Urothelium cell line (cell line): ENCODE data around the gene LHX2.

ENCODE experiments used
- DNase-seq: peaks from one replicate; pipeline ENCODE4 v3.0.0; 2011; ENCODE audit warnings: low spot score, mixed read lengths
- FAIRE-seq: peaks from 2 replicates; lab custom pipeline; 2011; peaks lifted over from hg19 to GRCh38; lab: Jason Lieb, UNC

LHX2 gene

GRCh38 chr9:124029617-124030016 is 18.0 kb downstream of the LHX2 start:
- no peak for FAIRE-seq
- no peak for DNase-seq

DNA sequence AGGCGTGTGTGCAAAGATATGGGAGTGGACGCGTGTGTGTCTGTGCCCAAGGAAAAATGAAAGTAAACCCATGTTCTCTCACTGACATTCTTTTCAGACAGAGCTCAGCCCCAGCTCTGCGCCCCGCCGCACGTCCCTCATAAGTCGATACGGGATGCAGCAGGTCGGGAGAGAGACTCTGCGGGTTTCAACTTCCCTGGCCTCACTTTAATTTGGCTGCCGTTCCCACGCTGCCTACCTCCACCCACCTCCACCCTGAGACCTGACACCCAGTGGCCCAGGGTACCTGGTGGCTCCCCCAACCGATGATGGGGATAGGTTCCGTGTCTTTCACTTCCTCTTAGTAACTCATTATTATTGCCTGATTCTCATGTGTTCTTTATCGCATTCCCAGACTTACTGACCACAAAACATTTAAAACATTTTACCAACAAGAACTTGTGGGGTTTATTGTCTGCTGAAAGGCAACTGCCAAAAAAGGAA is 19.4 kb downstream of the LHX2 start:
- FAIRE-seq (no peak), DNase-seq (peak; percentile 43)

GRCh38 chr9:124032247-124032646 is 20.7 kb downstream of the LHX2 start:
- no peak for DNase-seq
- FAIRE-seq: no peak

GRCh38 chr9:124033348-124033747 is 21.8 kb downstream of the LHX2 start:
- DNase-seq: no peak
- no peak for FAIRE-seq

DNA sequence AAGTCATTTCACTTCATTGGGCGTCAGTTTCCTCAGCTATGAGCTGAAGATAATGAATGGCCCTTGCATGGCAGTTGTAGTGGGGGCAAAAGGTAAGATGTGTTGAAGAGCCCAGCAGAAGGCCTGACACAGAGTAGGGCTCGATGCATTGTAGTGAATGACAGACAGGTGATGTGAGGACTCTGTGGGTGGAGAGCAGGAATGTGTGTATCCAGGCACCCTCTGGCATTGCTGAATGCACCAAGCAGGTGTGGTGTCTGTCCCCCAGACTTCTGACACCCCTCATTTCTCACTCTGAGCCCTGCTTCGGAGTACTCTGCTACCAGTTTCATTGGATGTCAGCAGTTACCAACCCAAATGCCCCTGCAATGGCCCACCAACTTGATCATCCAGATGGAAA is 22.4 kb downstream of the LHX2 start:
- no peak for DNase-seq
- no peak for FAIRE-seq

DNA sequence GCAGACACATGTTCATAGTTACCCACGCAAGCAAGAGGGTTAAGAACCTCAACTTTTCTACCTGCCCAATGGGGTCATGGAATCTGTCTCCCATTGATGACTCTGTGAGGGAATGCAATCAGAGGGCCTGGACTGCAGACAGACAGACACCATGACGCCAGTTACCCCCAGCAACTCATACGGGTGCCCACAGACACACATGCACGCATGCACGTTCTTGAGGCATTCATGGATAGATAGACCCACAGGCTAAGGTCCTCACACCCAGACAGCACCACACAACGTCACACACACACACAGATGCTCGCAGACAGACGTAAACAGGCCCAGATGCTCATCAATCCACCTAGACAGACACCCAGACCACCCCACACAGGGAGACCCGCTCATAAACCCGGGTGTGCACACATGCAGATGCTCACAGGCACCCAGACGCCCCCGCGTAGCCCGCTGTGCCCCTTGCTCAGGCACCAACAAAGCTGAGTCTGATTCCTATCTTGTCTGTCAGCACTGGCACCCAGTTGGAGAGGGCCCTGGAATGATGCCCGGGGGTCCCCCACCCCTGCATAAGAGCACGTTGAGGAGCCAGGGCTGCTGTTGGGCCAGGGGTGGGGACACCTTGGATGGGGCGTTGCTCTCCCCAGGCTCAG is 23.6 kb downstream of the LHX2 start:
- no peak for DNase-seq
- no peak for FAIRE-seq

DNA sequence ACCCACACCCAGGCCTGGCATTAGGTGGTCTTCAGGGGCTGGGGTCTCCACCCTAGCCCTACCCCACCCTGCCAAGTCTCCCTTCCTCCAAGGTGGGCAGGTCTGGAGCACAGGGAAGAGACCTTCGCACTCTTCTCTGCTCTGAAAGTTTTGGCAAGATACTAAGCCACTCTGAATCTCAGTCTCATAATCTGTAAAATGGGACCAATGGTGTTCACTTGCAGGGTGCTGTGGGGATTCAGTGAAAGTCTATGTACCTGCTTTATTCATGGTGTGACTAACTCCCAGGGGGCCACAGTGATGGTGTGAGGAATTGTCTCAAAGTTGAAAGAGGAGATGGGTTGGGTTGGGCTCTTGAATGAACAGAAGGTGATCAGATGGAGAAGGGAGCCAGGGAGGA is 25.0 kb downstream of the LHX2 start:
- DNase-seq (no peak), FAIRE-seq (no peak)

DNA sequence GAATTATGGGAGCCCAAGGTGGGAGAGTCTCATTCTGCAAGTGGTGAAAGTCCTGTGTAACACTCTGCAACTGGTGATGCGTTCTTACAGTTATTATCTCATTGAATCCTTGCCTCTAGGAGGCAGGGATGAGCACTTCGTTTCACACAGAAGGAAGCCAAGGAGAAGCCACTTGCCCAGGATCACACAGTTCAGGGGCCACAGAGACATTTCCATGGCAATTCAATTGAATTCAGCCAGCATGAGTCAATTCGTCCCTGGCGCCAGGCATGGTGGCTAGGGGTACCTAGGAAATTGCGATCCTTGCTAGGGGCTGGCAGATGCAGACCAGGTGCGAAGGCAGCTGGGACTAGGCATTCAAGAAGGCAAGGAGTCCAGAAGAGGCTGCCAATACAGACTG is 26.2 kb downstream of the LHX2 start:
- FAIRE-seq (no peak), DNase-seq (no peak)

DNA sequence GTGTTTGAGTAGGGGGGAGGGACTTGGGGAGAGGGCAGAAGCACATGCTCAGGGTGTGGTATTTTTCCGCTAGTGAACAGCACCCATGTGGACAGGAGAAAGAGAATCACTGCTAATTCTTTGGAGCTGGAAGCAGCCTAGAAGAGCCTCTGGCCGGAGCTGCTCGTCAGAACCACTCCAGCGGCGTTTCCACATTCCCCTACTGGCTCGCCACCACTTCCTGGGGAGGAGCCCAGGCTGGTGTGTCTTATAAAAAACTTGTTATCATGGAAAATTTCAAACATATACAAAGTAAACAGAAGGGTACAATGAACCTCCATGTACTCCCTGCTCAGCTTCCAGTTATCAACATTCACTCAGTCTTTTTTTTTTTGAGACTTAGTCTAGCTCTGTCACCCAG is 26.7 kb downstream of the LHX2 start:
- no peak for DNase-seq
- no peak for FAIRE-seq

- DNase-seq (no peak), FAIRE-seq (no peak)
Measured at GRCh38 chr9:124038790-124039633, 27.4 kb downstream of the LHX2 start.

- DNase-seq (no peak), FAIRE-seq (no peak)
Measured at GRCh38 chr9:124040186-124040931, 28.8 kb downstream of the LHX2 start.

DNA sequence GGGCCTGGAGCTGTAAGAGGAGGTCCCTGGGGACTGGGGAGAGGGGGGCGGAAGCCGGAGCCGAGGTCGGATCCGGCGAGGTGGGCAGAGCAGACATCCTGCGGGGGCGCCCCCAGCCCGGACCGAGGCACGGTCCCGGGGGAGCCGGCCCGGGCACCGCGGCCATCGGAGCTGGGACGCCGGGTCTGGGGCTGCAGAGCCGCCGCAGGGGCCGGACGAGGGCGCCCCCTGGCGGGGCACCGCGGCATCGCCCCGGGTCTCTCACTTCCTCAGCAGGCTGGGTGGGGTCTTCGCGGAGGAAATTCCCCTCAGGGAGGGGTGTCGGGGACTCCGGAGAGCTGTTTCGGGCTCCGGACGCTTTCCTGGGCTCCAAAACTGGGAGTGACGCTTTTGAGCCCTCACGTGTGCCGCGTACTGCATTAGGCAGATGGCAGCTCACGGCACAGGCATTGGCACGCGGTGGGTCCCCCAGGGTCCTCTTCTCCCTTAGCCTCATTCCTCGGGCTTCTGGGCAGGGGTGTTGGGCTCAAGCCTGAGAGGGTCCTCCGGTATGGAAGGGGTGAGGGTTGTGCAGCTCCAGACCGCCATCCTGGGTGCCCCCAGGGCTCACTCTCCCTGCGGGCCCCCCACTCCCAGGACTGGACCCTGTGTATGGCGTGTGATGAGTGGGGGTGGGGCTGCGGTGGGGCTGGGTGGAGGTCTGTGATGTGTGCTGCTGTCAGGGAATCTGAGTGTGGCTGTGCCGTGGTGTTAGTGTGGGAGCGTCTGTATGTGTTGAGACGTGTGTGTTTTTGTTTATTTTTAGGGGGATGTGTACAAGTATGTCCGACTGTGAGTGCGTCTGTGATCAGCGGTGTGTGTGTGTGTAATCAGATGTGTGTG is 29.6 kb downstream of the LHX2 start:
- DNase-seq: peak; percentile 74

GRCh38 chr9:124041817-124042116 is 30.2 kb downstream of the LHX2 start:
- DNase-seq: no peak
- no peak for FAIRE-seq

More for the DNA sequence above, 29.6 kb downstream of the LHX2 start:
- FAIRE-seq: no peak

DNA sequence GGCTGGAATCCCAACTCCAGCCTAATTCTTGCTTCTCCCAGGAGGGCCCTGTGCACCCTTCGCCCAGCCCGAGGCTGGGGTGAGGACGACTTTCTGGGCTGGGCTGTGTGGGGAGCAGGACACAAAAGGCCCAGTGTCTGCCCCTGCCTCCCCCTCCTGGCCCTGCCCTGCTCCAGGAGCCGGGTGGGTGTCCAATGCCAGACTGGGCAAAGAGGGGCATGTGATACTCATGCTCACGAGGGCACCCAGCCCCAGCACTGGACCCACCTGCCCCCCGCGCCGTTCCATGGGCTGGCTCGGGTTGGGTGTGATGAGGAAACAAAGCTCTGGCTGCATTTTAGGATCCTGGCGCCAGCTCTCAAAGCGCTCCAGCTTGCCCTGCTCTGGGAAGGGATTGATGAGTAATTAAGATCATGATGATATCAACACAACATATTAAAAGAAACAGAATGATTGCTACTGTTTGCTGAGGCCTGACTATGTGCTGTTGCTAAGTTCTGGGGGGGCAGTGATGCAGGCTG is 30.7 kb downstream of the LHX2 start:
- no peak for FAIRE-seq
- DNase-seq: no peak

DNA sequence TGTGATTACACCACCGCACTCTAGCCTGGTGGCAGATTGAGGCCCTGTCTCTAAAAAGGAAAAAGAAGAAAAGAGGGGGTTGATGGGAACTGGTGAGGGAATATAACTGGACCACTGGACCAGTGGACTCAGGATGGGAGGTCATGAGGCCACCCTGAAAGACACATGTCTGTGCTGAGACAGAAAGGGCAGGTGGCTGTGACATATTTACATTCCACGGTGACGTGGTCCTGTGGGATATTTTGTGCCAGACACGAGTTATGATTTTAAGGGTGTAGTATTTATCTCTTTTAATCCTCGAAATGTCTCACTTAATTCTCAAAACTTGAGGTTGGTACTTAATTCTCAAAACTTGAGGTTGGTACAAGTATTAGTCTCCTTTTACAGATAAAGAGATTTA is 32.9 kb downstream of the LHX2 start:
- DNase-seq (no peak), FAIRE-seq (no peak)

- DNase-seq (no peak), FAIRE-seq (no peak)
Measured at GRCh38 chr9:124045076-124045829, 33.7 kb downstream of the LHX2 start.

GRCh38 chr9:124045830-124046177 is 34.2 kb downstream of the LHX2 start:
- no peak for DNase-seq
- no peak for FAIRE-seq

GRCh38 chr9:124046189-124046588 is 34.6 kb downstream of the LHX2 start:
- FAIRE-seq: no peak

GRCh38 chr9:124047251-124047672 is 35.7 kb downstream of the LHX2 start:
- FAIRE-seq (no peak), DNase-seq (no peak)

More at GRCh38 chr9:124046189-124046588, 34.6 kb downstream of the LHX2 start:
- no peak for DNase-seq

DNA sequence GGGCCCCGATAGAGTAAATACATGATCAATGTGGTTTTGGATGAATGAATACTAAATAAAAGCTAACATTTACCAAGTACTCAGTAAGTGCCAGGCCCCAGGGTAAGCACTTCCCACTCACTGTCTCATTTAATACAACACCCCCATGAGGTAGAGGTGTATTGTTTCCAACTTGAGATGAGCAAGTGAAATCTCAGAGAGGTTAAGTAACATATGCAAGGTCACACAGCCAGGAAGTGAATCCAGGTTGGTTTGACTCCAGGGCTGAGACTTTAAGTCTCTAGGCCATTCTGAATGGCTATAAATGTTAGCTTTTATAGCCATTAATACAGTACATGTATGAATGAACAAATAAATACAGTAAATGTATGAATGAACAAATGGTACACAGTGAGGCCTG is 39.4 kb downstream of the LHX2 start:
- DNase-seq: no peak
- FAIRE-seq: no peak
